Mucosa of rectum (tissue), 2 donors: ENCODE measurements around the gene CHST12.

Experiments
- H3K27ac ChIP-seq, 2 donors: one replicate each; pipeline ENCODE4 v1.7.0; 2013; ENCODE audit warnings: inconsistent platforms in 2 of 2, low read depth in 2 of 2, low read length in 2 of 2
- H3K27me3 ChIP-seq, 2 donors: one replicate each; pipeline ENCODE4 v1.7.0; 2013; ENCODE audit warnings: low read length in 2 of 2; ENCODE audit not compliant: control insufficient read depth in 2 of 2, insufficient read depth in 2 of 2
- H3K36me3 ChIP-seq, 2 donors: one replicate each; pipeline ENCODE4 v1.7.0; 2013; ENCODE audit warnings: low read length in 2 of 2; ENCODE audit not compliant: control insufficient read depth in 2 of 2, insufficient read depth in 2 of 2
- H3K4me1 ChIP-seq, 2 donors: one replicate each; pipeline ENCODE4 v1.7.0; 2013; ENCODE audit warnings: low read length in 2 of 2, mild to moderate bottlenecking in 1 of 2; ENCODE audit not compliant: control insufficient read depth in 2 of 2, insufficient read depth in 2 of 2
- H3K4me3 ChIP-seq, 2 donors: one replicate each; pipeline ENCODE4 v1.7.0; 2013; ENCODE audit warnings: low read length in 2 of 2
- H3K9ac ChIP-seq, 2 donors: one replicate each; pipeline ENCODE4 v1.7.0; 2013; ENCODE audit warnings: low read length in 2 of 2, low read depth in 1 of 2, mild to moderate bottlenecking in 1 of 2
- H3K9me3 ChIP-seq, 2 donors: one replicate each; pipeline ENCODE4 v1.7.0; 2013; ENCODE audit warnings: low read length in 2 of 2; ENCODE audit not compliant: control insufficient read depth in 2 of 2
- donor health status: healthy.
- donor health status: Normal muscosa, but diverticular disease.

CHST12 gene

DNA sequence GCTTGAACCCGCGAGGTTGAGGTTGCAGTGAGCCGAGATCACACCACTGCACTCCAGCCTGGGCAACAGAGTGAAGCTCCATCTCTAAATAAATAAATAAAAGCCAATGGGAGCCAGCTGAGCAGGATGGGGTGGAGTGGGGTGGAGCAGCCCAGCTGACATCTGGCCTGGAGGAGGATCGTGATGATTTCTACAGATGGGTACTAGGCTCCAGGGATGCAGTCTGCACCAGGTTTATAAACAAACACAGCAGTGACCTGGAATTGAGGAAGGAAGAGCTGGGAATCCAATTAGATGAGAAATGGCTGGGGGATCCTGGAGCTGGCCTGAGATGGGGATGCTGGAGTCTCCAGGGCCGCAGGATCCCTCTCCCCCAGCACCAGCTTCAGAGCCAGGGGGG lies 80.1 kb downstream of the CHST12 start:
- H3K27ac ChIP-seq = no peak overlapping the region
- H3K9me3 ChIP-seq = peaks cover 3 to 5% of the 10 kb centered on the region in 2 donors
- H3K4me1 ChIP-seq = peaks cover 5 to 8% of the 10 kb centered on the region in 2 donors
- no peak overlapping the region for H3K4me3 ChIP-seq
- peaks cover 0 to 4% of the 10 kb centered on the region in 2 donors for H3K27me3 ChIP-seq
- H3K9ac ChIP-seq = no peak overlapping the region
- H3K36me3 ChIP-seq = no peaks in the 10 kb centered on the region

DNA sequence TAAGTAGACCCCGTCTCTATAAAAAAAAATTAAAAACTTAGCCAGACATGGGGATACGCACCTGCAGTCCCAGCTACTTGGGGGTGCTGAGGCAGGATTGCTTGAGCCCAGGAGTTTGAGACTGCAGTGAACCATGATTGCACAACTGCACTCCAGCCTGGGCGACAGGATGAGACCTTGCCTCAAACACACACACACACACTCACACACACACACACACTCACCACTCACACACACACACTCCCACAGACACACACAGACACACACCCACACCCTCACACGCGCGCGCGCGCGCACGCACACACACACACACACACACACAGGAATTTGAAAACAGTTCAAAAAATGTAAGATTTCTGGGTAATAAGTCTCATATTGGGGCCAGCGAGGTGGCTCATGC lies 81.5 kb downstream of the CHST12 start:
- Histone ChIP-seq H3K27ac (no peak overlapping the region), H3K9me3 (peaks cover 3 to 5% of the 10 kb centered on the region in 2 donors), H3K27me3 (no peaks in the 10 kb centered on the region), H3K4me1 (no peaks in the 10 kb centered on the region), H3K36me3 (no peaks in the 10 kb centered on the region), H3K9ac (no peak overlapping the region), H3K4me3 (no peak overlapping the region)

DNA sequence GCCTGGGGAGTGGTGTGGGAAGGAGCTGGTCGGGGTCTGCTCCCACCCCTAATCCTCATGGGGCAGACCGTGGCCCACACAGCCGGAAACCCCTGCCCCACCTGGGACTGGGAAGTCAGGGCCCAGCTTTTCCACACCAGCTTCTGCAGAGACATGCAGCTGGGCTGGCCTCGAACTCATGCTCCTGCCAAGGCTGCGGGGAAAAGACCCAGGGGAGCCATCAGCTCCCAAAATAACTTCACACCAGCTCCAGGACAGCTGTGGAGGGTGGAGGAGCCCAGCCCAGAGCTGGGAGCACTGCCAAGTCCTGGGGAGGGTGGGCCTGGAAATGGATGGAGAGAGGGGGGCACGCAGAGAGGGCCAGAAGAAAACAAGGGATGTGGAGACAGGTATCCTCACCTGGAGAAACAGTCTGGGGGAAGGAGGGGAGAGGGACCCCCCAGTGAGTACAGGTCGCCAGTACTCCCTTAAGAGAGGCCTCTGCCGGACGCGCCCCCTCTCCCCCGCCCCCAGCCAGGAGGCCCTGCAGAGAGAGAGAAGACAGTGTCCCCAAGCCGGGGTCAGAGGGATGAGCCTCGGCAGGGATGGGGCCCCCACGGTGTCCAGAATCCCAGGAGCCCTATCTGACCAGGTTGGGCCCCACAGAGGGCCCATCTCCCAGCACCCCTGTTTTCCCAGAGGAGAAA lies 84.3 kb downstream of the CHST12 start:
- Histone ChIP-seq H3K9me3 (peaks cover 3% of the 10 kb centered on the region in 2 donors), H3K27me3 (no peaks in the 10 kb centered on the region), H3K27ac (no peak overlapping the region), H3K36me3 (no peaks in the 10 kb centered on the region), H3K4me1 (peaks cover 0 to under 1% of the 10 kb centered on the region in 2 donors), H3K4me3 (no peak overlapping the region), H3K9ac (no peak overlapping the region)

DNA sequence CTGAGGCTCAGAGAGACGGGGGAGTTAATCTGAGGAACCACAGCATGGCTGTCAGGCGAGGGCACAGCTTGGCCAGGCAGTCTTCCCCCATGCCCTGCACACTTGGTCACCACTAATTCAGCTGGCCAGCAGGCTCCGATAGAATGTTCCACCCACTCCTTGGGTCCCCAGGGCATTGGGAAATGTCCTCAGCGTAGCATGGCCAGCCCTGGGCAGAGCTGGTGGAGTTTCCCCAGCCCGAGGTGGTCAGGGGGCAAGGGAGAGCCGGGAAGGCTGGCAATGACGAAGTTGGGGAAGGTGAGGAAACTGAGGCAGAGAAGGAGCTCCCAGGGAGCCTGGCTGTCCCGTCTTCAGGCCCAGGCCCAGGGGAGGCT lies 84.8 kb downstream of the CHST12 start:
- H3K9ac ChIP-seq = no peak overlapping the region
- no peak overlapping the region for H3K4me3 ChIP-seq
- H3K27me3 ChIP-seq = peaks cover 0 to 2% of the 10 kb centered on the region in 2 donors
- H3K9me3 ChIP-seq = no peaks in the 10 kb centered on the region
- H3K36me3 ChIP-seq = no peaks in the 10 kb centered on the region
- no peak overlapping the region for H3K27ac ChIP-seq
- peaks cover 2 to 6% of the 10 kb centered on the region in 2 donors for H3K4me1 ChIP-seq

DNA sequence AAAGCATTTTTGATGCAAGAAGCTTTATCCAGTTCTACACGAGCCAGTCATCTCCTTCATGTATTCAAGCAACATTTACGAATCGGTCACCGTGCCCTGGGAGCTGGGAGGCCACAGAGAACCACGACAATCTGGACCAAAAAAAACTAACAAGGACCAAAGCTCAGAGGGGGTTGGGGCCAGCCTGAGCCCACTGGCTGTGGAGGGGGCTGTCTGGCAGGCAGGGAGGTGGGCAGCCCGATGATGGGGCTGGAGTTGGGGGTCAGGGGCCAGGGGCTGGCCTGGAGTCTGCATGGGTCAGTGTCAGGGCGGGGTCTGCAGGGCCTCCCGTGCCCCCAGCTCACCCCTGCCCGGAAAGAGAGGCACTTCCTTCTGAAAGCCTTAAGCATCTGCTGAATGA lies 85.3 kb downstream of the CHST12 start:
- H3K36me3 ChIP-seq = no peaks in the 10 kb centered on the region
- no peak overlapping the region for H3K9ac ChIP-seq
- peaks cover 0 to 2% of the 10 kb centered on the region in 2 donors for H3K27me3 ChIP-seq
- H3K4me3 ChIP-seq = no peak overlapping the region
- no peak overlapping the region for H3K27ac ChIP-seq
- H3K9me3 ChIP-seq = no peaks in the 10 kb centered on the region
- H3K4me1 ChIP-seq = peaks cover 4 to 10% of the 10 kb centered on the region in 2 donors

DNA sequence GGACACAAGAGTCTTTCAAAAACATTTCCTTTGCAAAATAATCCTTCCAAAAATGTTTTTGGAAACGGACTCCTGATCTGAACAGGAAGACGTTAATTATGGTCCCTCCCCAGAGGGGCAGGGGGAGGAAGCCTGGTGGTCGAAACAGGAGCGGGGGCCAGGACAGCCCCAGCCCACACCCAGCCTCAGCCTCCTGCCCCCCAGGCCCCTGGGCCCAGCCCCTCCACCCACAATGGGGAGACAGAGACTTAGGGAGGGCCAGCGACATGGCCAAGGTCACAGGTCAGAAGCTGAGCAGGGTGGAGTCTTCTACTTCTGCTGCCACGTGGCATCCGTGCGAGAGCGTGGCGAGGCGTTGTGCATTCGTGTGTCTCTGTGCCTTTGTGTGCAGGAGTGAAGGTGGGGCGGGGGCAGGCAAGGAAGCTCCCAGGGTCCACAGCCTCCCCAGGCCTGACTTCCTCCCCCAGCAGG lies 86.8 kb downstream of the CHST12 start:
- Histone ChIP-seq H3K36me3 (no peaks in the 10 kb centered on the region), H3K27me3 (peaks cover 0 to 2% of the 10 kb centered on the region in 2 donors), H3K9ac (no peak overlapping the region), H3K9me3 (no peaks in the 10 kb centered on the region), H3K4me3 (no peak overlapping the region), H3K27ac (no peak overlapping the region), H3K4me1 (peaks cover 10 to 22% of the 10 kb centered on the region in 2 donors)

DNA sequence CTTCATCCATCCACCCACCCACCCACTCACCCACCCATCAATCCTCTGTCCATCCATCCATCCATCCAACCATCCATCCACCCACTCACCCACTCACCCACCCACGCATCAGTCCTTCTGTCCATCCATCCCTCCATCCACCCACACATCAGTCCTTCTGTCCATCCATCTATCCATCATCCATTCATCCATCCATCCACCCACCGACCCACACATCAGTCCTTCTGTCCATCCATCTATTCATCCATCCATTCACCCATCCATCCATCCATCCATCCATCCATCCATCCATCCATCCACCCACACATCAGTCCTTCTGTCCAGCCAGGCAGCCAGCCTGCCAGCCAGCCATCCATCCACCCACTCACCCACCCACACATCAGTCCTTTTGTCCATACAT lies 88.6 kb downstream of the CHST12 start:
- no peak overlapping the region for H3K9ac ChIP-seq
- H3K9me3 ChIP-seq = no peaks in the 10 kb centered on the region
- peaks cover 10 to 24% of the 10 kb centered on the region in 2 donors for H3K4me1 ChIP-seq
- peaks cover under 1 to 2% of the 10 kb centered on the region in 2 donors for H3K27me3 ChIP-seq
- H3K27ac ChIP-seq = no peak overlapping the region
- no peaks in the 10 kb centered on the region for H3K36me3 ChIP-seq
- H3K4me3 ChIP-seq = no peak overlapping the region

DNA sequence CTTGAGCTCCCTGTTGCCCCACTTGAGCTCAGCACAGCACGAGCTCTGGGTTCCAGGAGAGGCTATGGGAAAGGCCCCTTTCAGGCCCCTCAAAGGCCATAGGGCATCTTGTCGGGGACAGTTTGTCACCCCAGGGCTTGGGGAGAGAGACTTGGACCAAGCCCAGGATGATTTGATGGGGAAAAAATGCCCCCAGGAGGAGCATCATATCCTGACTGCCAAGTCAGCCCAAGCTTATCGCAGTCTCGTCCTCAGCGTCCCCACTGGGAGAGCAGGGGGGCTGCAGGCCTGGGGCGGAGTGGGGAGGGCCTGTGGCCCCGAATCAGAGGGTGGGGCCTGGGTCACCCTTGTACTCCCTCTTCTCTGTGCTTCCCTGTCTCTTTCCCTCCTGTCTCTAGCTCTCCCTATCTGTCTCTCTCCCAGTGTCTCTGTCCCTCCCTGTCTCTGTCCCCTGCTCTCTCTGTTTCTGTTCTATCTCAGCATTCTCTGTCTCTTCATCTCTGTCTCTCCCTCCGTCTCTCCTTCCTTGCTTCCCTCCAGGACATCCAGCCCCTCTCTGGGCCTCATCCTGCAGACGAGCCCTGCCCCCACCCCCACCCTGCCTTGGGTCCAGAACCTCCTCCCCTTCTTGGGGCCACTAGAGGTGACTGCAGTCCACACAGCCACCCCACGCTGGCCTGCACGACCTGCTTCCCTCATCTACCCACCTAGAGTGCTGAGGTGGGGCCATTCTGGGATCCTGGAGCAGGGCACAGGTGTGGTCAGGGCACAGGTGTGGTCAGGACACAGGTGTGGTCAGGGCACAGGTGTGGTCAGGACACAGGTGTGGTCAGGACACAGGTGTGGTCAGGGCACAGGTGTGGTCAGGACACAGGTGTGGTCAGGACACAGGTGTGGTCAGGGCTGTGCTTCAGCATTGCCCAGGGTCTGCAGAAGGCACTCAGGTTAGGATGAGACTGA lies 90.1 kb downstream of the CHST12 start:
- Histone ChIP-seq H3K9me3 (no peaks in the 10 kb centered on the region), H3K27ac (peak overlapping the region in 1 of 2 donors; percentile 57), H3K4me3 (no peak overlapping the region), H3K36me3 (no peaks in the 10 kb centered on the region), H3K9ac (peak overlapping the region in 1 of 2 donors; percentile 5), H3K27me3 (peaks cover 2 to 3% of the 10 kb centered on the region in 2 donors), H3K4me1 (peaks cover 10 to 24% of the 10 kb centered on the region in 2 donors)

DNA sequence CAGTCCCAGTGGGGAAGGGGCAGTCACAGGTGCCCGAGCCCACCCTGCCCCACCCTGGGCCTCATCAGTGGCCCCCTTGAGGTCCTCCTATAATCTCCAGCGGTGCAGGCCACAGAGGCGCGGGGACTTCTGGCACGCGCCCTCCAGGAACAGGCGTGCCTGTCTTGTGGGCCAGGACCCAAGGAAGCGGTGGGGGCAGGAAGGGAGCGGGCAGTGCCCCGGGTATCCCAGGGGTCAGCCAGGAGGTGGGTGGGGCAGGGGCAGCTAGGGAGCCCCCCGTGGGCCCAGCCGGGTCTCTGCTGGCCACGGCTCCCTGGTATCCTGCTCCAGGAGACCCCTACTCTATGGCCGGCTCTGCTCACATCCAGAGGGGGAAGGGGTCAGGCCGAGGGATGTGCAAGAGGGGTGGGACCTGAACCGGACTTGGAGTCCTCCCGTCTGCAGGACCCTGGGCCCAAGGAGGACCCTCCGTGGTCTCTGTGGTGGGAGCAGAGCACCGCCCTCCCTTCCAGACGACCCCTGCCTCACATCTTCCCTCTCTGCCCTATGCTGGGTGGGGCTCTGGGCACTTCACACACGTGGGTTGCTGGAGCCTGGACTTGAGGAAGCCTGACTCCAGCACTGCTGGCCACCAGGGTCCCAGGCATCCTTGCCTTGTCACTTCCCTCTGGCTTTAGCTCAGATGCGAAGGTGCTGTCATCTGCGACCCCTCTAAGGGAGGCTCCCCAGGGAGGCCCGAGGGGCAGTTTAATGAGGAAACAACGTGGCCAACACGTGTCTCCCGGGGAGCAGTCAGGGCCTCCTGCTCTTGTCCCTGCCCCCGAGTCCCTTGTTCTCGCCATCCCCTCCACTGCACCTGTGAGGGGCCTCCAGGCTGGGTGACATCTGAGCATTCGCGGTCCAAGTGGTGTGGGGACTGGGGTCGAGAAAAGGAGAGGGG lies 91.0 kb downstream of the CHST12 start:
- H3K36me3 ChIP-seq = no peaks in the 10 kb centered on the region
- H3K4me1 ChIP-seq = peaks cover 10 to 24% of the 10 kb centered on the region in 2 donors
- no peaks in the 10 kb centered on the region for H3K9me3 ChIP-seq
- peak overlapping the region in 1 of 2 donors; percentile 57 for H3K27ac ChIP-seq
- no peak overlapping the region for H3K4me3 ChIP-seq
- peaks cover 2 to 3% of the 10 kb centered on the region in 2 donors for H3K27me3 ChIP-seq
- H3K9ac ChIP-seq = no peak overlapping the region
